GM12878 (cell line): ENCODE data around the gene MEAF6. TPM values are rescaled to one million over a fixed set of nuclear protein-coding genes. Genes with fewer than 3 reads are reported as not detected.

Source experiments
- ATAC-seq: fragments of 200-7000 bp; cut with Tn5 transposase; 3 replicates; pipeline ENCODE4 v1.9.1; 2020; ENCODE audit warnings: mild to moderate bottlenecking, moderate library complexity
- BruUV-seq: library from RNA; stranded (reverse); fragments of 400-500 nt; replicated peaks from 2 replicates; lab custom pipeline; 2021; lab: Mats Ljungman, UMichigan
- CTCF ChIA-PET: fragments of 300-600 bp; sonication (Branson Sonifier 250); formaldehyde crosslinking; extraction: SDS; loops from one replicate; lab custom pipeline; 2021; ENCODE audit warnings: inconsistent platforms; lab: Yijun Ruan, JAX
- POLR2A ChIA-PET: fragments of 350-600 bp; formaldehyde crosslinking; extraction: SDS; loops from one replicate; lab custom pipeline; 2021; ENCODE audit warnings: inconsistent platforms; lab: Charles Lee
- RAD21 ChIA-PET: fragments of 300-600 bp; sonication (Branson Sonifier 250); formaldehyde crosslinking; loops from one replicate; lab custom pipeline; 2023; ENCODE audit warnings: antibody characterized with exemption; ENCODE audit not compliant: unreplicated experiment; lab: Charles Lee
- SMC1A ChIA-PET: fragments of 300-600 bp; sonication (Branson Sonifier 250); formaldehyde crosslinking; loops from one replicate; lab custom pipeline; 2023; ENCODE audit not compliant: unreplicated experiment, uncharacterized antibody; lab: Charles Lee
- DNase-seq: peaks from one replicate; pipeline ENCODE4 v3.0.0-alpha.2; 2011; ENCODE audit warnings: low read depth, low spot score
- FAIRE-seq: peaks from 3 replicates; lab custom pipeline; 2011; peaks lifted over from hg19 to GRCh38; lab: Jason Lieb, UNC
- H2AFZ ChIP-seq: 2 replicates; pipeline ENCODE4 v1.6.0; 2011; ENCODE audit warnings: low read depth, low read length, control low read depth; ENCODE audit not compliant: control insufficient read depth
- H3K27ac ChIP-seq: 2 replicates; pipeline ENCODE4 v1.5.1; 2011; ENCODE audit warnings: control low read depth; ENCODE audit not compliant: control insufficient read depth, insufficient read depth
- H3K27me3 ChIP-seq, 2 experiments: replicated peaks in 1 of 2; 2 replicates each; pipeline versions ENCODE4 v1.6.0 to v1.6.1; 2011; ENCODE audit warnings: low read length in 1 of 2; ENCODE audit not compliant: control insufficient read depth in 2 of 2, insufficient read depth in 2 of 2
- H3K36me3 ChIP-seq, 2 experiments: 2 replicates each; pipeline ENCODE4 v1.5.1; 2011; ENCODE audit warnings: low read length in 1 of 2; ENCODE audit not compliant: control insufficient read depth in 2 of 2, insufficient read depth in 2 of 2
- H3K4me1 ChIP-seq: 2 replicates; pipeline ENCODE4 v1.6.1; 2011; ENCODE audit warnings: mild to moderate bottlenecking, low read length, moderate library complexity, mixed read lengths; ENCODE audit not compliant: control insufficient read depth, insufficient read depth
- H3K4me2 ChIP-seq: 2 replicates; pipeline ENCODE4 v1.6.0; 2011; ENCODE audit warnings: control low read depth; ENCODE audit not compliant: control insufficient read depth, insufficient read depth
- H3K4me3 ChIP-seq: fragments of 200-600 bp; sonication (generic); 2 replicates; pipeline ENCODE4 v1.5.1; 2016
- H3K79me2 ChIP-seq: 2 replicates; pipeline ENCODE4 v1.6.0; 2011; ENCODE audit warnings: low read length; ENCODE audit not compliant: control insufficient read depth, insufficient read depth
- H3K9ac ChIP-seq: 2 replicates; pipeline ENCODE4 v1.8.0; 2011; ENCODE audit warnings: low read length, control low read depth, mixed read lengths; ENCODE audit not compliant: control insufficient read depth, insufficient read depth
- H3K9me3 ChIP-seq: replicated peaks from 3 replicates; pipeline ENCODE4 v1.5.1; 2011; ENCODE audit warnings: mild to moderate bottlenecking, low read length; ENCODE audit not compliant: control insufficient read depth, insufficient read depth
- H4K20me1 ChIP-seq: 2 replicates; pipeline ENCODE4 v1.6.0; 2011; ENCODE audit not compliant: control insufficient read depth, insufficient read depth
- ASH2L ChIP-seq: fragments of 300-600, 200-600 bp; sonication (generic); IDR thresholded peaks from 2 replicates; pipeline ENCODE4 v1.6.1; 2017; ENCODE audit warnings: low read depth, mild to moderate bottlenecking, borderline replicate concordance
- CHD1 ChIP-seq: IDR thresholded peaks from 2 replicates; pipeline ENCODE4 v1.6.1; 2012; ENCODE audit warnings: low read depth, low read length, improper control_type of control experiment
- CREM ChIP-seq: IDR thresholded peaks from 2 replicates; pipeline ENCODE4 v1.6.1; 2014; ENCODE audit warnings: antibody characterized with exemption, low read depth
- CTCF ChIP-seq, 3 experiments: IDR thresholded peaks in 2 of 3; conservative IDR thresholded peaks in 1 of 3; 2 replicates each; pipeline ENCODE4 v1.5.1; 2011; ENCODE audit warnings: low read depth in 3 of 3, low read length in 3 of 3, mild to moderate bottlenecking in 3 of 3, control low read depth in 2 of 3, moderate library complexity in 2 of 3, inconsistent platforms in 1 of 3, mixed read lengths in 1 of 3; ENCODE audit not compliant: control insufficient read depth in 2 of 3, insufficient read depth in 1 of 3; ENCODE audit errors: extremely low read depth in 1 of 3
- POLR2A ChIP-seq: IDR thresholded peaks from 2 replicates; pipeline ENCODE4 v1.6.1; 2011; ENCODE audit warnings: low read depth, mild to moderate bottlenecking, low read length
- RB1 ChIP-seq: fragments of 450-650 bp; formaldehyde crosslinking; IDR thresholded peaks from 2 replicates; pipeline ENCODE4 v1.6.1; 2017; ENCODE audit warnings: mild to moderate bottlenecking, borderline replicate concordance
- SMAD5 ChIP-seq: IDR thresholded peaks from 2 replicates; pipeline ENCODE4 v1.6.1; 2016; ENCODE audit warnings: antibody characterized with exemption, low read depth
- SMARCA5 ChIP-seq: fragments of 450-650 bp; IDR thresholded peaks from 2 replicates; pipeline ENCODE4 v1.6.1; 2017; ENCODE audit warnings: mild to moderate bottlenecking
- SRF ChIP-seq, 2 experiments: IDR thresholded peaks; 2 replicates each; pipeline ENCODE4 v1.6.1; 2011; ENCODE audit warnings: low read depth in 2 of 2, low read length in 2 of 2, mild to moderate bottlenecking in 1 of 2, moderate library complexity in 1 of 2
- WRNIP1 ChIP-seq: IDR thresholded peaks from 2 replicates; pipeline ENCODE4 v1.6.1; 2011; ENCODE audit warnings: low read depth, low read length, improper control_type of control experiment, borderline replicate concordance
- YY1 ChIP-seq: IDR thresholded peaks from 2 replicates; pipeline ENCODE4 v1.6.1; 2011; ENCODE audit warnings: low read depth, mild to moderate bottlenecking, low read length
- WGBS: methylation state at CpG from one replicate; pipeline ENCODE4 v1.1.6; 2016; ENCODE audit warnings: low lambda C conversion rate; ENCODE audit not compliant: insufficient replicate concordance, insufficient coverage; ENCODE audit errors: missing lambda C conversion rate; 5-methylcytosine and 5-hydroxymethylcytosine counted together
- in situ Hi-C: fragments of 300-500 bp; cut with MboI; formaldehyde crosslinking; loops from 9 replicates; pipeline ENCODE4 v1.14.3; 2018; ENCODE audit warnings: mixed read lengths
- intact Hi-C: fragments of 100-400 bp; cut with micrococcal nuclease; formaldehyde crosslinking; loops from one replicate; pipeline ENCODE4 v1.14.2; 2022; ENCODE audit not compliant: unreplicated experiment
- polyA plus RNA-seq, 11 experiments: library from polyadenylated mRNA; depleted of rRNA in 4 of 11; unstranded in 6 of 11; stranded (reverse) in 5 of 11; fragments of >200 nt; fragmentation: Nextera tagmentation in 4 of 11; fragmentation: Illumina TruSeq in 1 of 11; extraction: Ambion mirVana in 4 of 11; extraction: Trizol in 1 of 11; gene quantifications; 1 replicate in 1 of 11; 2 replicates in 10 of 11; pipeline versions ENCODE4 v1.2.1 to v1.2.3, GENCODE V29; 2011 to 2016; ENCODE audit warnings: inconsistent platforms in 2 of 11, missing spikeins in 2 of 11, low read depth in 1 of 11
- total RNA-seq, 4 experiments: library from RNA; depleted of rRNA in 3 of 4; stranded (reverse); fragments of >200 nt in 3 of 4; fragmentation: Illumina TruSeq in 1 of 4; extraction: Trizol in 1 of 4; gene quantifications; 2 replicates each; pipeline versions ENCODE4 v1.2.1 to v1.2.3, GENCODE V29; 2013 to 2021
- TF ChIP-seq, protein P1 (sequence below): IDR thresholded peaks from 2 replicates; pipeline ENCODE4 v1.6.1; 2011; ENCODE audit warnings: mild to moderate bottlenecking, low read depth, low read length, moderate library complexity; ENCODE audit not compliant: insufficient replicate concordance

The MEAF6 gene
- total and polyA plus RNA-seq, 10 of the 15 experiments (the other 5 are each of a cell fraction or from before 2014, with no cell fraction given) = 30.8 to 75.0 (median 58.1) TPM

DNA sequence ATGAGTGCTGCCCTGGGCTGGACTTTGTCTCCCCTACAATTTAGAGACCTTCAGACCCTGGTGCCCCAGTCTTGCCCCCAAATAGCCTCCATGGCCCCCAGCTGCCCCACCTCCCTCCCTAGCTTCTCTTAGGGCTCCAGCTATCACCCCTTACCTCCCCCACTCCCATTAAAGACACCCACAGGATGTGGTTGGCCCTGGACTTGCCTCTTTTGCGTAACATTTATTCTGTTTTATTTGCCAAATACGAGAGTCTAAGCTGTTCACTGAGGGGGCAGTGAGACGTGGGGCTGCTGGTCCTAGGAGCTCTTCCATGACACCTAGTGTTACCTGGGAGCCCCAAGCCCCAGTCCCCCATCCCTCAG, 35.7 kb downstream of the MEAF6 start:
- ChIA-PET RAD21 (interaction anchor here (0.7 to 10.4 kb wide), 7 partner anchors 8 to 203 kb away, joined by 3 to 82 read pairs (median 4); partner anchors contain the start of gene MEAF6), SMC1A (interaction anchor here (0.7 to 3.2 kb wide), 9 partner anchors 9 to 327 kb away, joined by 3 to 36 read pairs (median 3); partner anchors contain the start of gene MEAF6), POLR2A (interaction anchor here (0.5 to 3.5 kb wide), 7 partner anchors 9 to 210 kb away, joined by 3 to 28 read pairs (median 6); partner anchors contain the start of gene MEAF6), CTCF (interaction anchor here (0.5 to 7.8 kb wide), 13 partner anchors 9 to 408 kb away, joined by 3 to 127 read pairs (median 4); partner anchors contain the start of genes CDCA8, MEAF6 and MTF1)
- Histone ChIP-seq H3K9ac (peak overlapping the region; percentile 94), H3K27ac (peak overlapping the region; percentile 99), H3K27me3 (no peaks in the 10 kb centered on the region), H3K79me2 (peaks cover 76% of the 10 kb centered on the region), H3K36me3 (peaks cover 41 to 43% of the 10 kb centered on the region in 2 experiments), H4K20me1 (peaks cover 3% of the 10 kb centered on the region; the same call in 1 of the 2 replicates), H3K4me1 (peaks cover 22% of the 10 kb centered on the region), H2AFZ (no peak overlapping the region), H3K4me3 (peak overlapping the region; percentile 99), H3K9me3 (no peaks in the 10 kb centered on the region), H3K4me2 (peak overlapping the region; percentile 73)
- in situ Hi-C loops = no loop called here
- FAIRE-seq (no peak), DNase-seq (no peak), ATAC-seq (no peak)
- TF ChIP-seq SMAD5 (0 out of 2 replicates have a peak, but pooled peaks have one; percentile 26), RB1 (no peak), YY1 (peak; percentile 6; the same call in 1 of the 2 replicates)
- WGBS = 0% methylated on average over 3 of the region's 3 CpGs
- intact Hi-C loops = loop anchor here (2.0 kb wide), 1 partner anchor 36 kb away; the partner anchor contains the start of gene MEAF6
- BruUV-seq = no TSS peak

DNA sequence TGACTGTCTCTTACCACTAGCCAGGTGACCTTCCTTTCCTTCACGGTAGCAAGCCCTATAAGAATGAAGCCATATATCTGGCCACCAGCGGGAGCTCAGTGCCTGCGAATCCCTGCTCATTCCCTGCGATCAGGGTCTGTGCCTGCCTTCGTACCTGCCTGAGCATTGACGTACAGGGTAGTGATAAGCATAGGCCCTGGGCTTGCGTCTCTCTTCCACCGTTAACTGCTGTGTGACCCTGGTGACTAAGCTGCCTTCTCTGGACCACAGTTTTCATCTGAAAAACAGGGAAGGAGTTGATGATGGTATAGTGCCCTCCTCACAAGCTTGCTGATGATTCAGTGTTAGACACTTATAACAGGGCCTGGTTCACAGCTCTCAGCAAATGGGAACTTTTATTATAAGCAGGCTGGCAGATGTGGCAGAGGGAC, 36.1 kb downstream of the MEAF6 start:
- WGBS = 13% methylated on average over 8 of the region's 8 CpGs
- intact Hi-C loops (loop anchor here (2.0 kb wide), 1 partner anchor 36 kb away; the partner anchor contains the start of gene MEAF6), in situ Hi-C loops (no loop called here)
- DNase-seq (no peak), ATAC-seq (no peak; the same call in 2 of the 3 replicates), FAIRE-seq (no peak)
- H3K9ac ChIP-seq = peak overlapping the region; percentile 94
- CTCF ChIA-PET = interaction anchor here (0.5 to 7.8 kb wide), 12 partner anchors 8 to 381 kb away, joined by 3 to 127 read pairs (median 4); partner anchors contain the start of genes CDCA8, MEAF6 and MTF1
- POLR2A ChIA-PET = interaction anchor here (0.5 to 3.5 kb wide), 8 partner anchors 9 to 210 kb away, joined by 3 to 28 read pairs (median 5); partner anchors contain the start of gene MEAF6
- H3K36me3 ChIP-seq = peaks cover 36 to 43% of the 10 kb centered on the region in 2 experiments
- H4K20me1 ChIP-seq = peaks cover 3% of the 10 kb centered on the region; the same call in 1 of the 2 replicates
- H3K79me2 ChIP-seq = peaks cover 76% of the 10 kb centered on the region
- H3K4me2 ChIP-seq = peak overlapping the region; percentile 73
- H3K27me3 ChIP-seq = no peaks in the 10 kb centered on the region
- peak overlapping the region; percentile 99 for H3K4me3 ChIP-seq
- no TSS peak for BruUV-seq
- RAD21 ChIA-PET = interaction anchor here (0.7 to 10.4 kb wide), 7 partner anchors 8 to 203 kb away, joined by 3 to 82 read pairs (median 4); partner anchors contain the start of gene MEAF6
- H3K27ac ChIP-seq = peak overlapping the region; percentile 99
- H3K4me1 ChIP-seq = peaks cover 24% of the 10 kb centered on the region
- H2AFZ ChIP-seq = no peak overlapping the region
- SMC1A ChIA-PET = interaction anchor here (0.7 to 3.2 kb wide), 10 partner anchors 8 to 328 kb away, joined by 3 to 36 read pairs (median 3); partner anchors contain the start of gene MEAF6
- H3K9me3 ChIP-seq = no peaks in the 10 kb centered on the region
- TF ChIP-seq WRNIP1 (0 out of 2 replicates have a peak, but pooled peaks have one; percentile 6), CREM (0 out of 2 replicates have a peak, but pooled peaks have one; percentile 9), CHD1 (no peak), CTCF (IDR thresholded peaks at IDR 0.05 in 2 of 3, conservative IDR thresholded peaks at IDR 0.05 in 1 of 3; ENCODE audit: control insufficient read depth in 2 of 3, extremely low read depth in 1 of 3, insufficient read depth in 1 of 3, low read depth in 3 of 3, low read length in 3 of 3) (peak in 2 of 3 experiments; percentile 18 to 24; a peak in 3 of 6 replicates), SRF (IDR thresholded peaks at IDR 0.05; ENCODE audit: low read depth in 2 of 2, low read length in 2 of 2) (no peak), POLR2A (peak; percentile 48; the same call in 1 of the 2 replicates), ASH2L (no peak), YY1 (no peak), SMARCA5 (peak; percentile 55; the same call in 1 of the 2 replicates)
- TF ChIP-seq, protein P1, sequence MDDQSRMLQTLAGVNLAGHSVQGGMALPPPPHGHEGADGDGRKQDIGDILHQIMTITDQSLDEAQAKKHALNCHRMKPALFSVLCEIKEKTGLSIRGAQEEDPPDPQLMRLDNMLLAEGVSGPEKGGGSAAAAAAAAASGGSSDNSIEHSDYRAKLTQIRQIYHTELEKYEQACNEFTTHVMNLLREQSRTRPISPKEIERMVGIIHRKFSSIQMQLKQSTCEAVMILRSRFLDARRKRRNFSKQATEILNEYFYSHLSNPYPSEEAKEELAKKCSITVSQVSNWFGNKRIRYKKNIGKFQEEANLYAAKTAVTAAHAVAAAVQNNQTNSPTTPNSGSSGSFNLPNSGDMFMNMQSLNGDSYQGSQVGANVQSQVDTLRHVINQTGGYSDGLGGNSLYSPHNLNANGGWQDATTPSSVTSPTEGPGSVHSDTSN = no peak
